NCI-H187 treated with DMSO at 0.1 percent for 48 hours (cell line): ENCODE measurements around the gene SDC3.

Experiments
- DNase-seq: peaks from one replicate; lab custom pipeline; 2025; lab: John Stamatoyannopoulos, UW

The SDC3 gene

DNA sequence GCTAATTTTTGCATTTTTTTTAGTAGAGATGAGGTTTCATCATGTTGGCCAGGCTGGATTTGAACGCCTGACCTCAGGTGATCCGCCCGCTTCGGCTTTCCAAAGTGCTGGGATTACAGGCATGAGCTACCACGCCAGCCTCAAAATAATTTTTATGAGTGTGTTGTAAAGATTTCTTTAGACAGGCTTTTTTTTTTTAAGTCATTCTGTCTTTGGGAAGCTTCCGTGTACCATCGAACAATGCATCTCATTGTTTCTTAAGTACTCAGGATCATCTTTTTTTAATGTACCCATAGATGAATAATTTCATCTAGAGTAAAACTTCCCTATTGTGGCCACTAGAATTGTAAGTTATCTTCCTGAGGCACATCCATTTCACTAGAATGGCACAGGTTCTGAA lies 19.6 kb upstream of the SDC3 start:
- DNase-seq, result no peak

GRCh38 chr1:30927448-30927847 lies 18.9 kb upstream of the SDC3 start:
- DNase-seq, result no peak

DNA sequence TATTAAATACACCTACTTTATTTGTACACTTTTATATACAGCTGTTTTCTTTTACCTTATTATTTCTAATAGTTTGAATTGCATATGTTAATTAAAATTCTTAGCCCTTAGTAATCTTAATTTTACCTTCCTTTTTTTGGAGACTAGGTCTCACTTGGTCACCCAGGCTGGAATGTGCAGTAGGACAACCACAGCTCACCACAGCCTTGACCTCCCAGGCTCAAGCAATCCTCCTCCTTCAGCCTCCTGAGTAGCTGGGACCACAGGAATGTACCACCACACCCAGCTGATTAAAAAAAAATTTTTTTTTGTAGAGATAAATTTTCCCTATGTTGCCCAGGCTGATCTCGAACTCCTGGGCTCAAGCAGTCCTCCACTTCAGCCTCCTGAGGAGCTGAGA lies 15.0 kb upstream of the SDC3 start:
- DNase-seq, result no peak

DNA sequence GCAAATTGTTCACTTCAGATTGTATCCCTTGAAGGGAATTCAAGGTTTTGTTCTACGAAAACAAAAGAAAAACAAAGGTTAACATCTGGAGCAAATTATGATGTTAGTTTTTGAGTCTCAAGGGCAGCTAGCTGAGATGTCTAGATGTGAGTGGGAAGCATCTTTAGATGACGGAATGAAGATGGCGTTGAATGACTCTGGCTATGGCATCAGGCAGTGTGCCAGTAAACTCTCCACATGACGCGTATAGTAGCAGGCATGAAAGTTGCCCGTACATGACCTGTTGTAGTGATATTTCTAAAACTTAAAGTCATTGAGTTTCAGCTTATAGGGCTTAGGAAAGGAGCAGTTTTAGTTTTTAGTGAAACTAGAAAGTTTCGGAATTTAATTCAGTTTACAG lies 12.3 kb upstream of the SDC3 start:
- DNase-seq, result no peak

- no peak for DNase-seq
Observed at GRCh38 chr1:30919025-30919881, 10.7 kb upstream of the SDC3 start.

DNA sequence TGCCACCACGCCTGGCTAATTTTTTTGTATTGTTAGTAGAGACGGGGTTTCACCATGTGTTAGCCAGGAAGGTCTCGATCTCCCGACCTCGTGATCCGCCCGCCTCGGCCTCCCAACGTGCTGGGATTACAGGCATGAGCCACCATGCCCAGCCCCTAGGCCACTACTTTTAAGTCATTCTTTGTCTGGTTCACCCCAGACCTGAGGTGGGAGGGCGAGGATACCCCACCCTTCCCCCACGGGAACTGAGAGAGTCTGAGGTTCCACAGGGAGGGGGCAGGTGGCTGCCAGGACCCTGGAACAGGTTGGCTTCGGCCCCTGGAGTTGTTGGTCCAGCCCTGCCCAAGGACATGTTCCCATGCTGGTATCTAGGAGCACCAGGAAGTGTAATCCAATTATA lies 7.7 kb upstream of the SDC3 start:
- no peak for DNase-seq

DNA sequence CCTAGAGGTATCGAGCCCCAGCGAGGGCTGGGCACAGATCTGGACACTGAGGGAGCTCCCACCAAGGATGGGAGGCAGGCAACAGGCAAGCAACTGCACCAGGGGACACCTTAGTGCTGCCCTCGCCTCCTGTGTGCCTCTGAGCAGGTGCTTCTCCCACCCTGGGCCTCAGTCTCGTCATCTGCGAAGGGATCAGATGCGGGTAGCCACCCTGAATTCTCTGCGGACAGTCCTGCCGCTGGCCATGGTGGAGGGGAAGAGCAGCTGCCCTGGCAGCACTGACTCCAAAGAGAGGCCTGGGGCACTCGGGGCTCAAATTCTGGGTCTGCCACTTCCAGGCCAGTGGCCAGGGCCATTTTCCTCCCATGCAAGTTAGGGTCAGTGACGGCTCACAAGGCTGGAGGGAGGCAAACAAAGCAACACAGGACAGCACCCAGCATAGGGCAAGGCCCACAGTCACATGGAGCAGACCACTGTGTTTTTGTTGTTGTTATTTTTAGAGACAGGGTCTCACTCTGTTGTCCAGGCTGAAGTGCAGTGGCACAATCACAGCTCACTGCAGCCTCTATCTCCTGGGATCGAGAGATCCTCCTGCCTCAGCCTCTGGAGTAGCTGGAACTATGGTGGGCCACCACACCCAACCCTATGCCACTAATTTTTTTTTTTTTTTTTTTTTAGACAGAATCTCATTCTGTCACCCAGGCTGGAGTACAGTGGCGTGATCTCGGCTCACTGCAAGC lies 7.1 kb upstream of the SDC3 start:
- no peak for DNase-seq

- DNase-seq, result no peak
Observed at GRCh38 chr1:30914931-30915330, 6.4 kb upstream of the SDC3 start.

DNA sequence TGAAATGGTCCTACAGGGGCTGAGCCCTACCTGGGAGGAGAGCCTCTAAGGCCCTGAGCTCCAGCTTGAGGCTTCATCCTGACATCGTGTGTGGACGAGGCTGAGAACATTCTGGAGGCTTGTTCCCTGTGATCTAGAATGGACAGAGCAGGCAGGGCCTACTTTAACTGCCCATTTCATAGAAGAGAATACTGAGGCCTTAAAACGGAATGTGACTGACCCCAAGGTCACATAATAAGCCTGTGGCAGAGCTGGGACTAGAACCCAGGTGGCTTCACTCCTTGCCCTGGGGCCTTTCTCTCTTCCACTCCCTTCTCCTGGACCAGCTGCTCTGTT lies 6.0 kb upstream of the SDC3 start:
- DNase-seq, result no peak

DNA sequence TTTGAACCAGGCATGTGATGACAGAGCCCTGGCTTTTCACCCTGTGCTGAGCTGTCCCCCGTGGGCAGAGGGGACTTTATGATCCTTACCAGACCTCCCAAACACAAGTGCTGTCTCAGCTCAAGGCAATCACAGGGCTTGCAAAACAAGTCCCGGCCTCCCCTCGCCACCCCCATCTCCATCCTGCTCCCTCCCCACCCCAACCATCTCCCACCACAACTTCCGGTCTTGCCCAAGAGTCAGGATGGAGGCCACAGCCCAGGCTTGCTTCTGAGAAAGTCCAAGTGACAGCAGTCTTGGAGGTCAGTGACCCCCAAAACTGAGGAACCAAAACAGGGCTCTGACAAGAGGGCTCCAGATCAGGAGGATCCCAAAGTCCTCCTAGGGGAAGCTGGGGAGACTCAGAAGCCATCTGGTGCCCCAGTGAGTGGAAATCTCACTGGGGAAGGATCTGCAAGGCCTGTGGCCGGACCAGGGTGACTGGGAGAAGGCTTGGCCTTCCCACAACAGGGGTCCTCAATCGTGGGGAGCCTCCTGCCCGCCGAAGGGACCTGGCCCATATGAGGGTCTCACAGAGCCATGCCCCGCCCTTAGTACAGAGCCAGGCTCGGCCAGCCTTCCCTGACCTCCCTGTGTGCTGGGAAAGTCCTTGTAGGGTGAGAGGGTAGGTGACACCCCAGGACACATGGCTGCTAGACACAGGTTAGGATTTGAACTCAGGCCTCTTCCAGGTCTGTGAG lies 4.5 kb upstream of the SDC3 start:
- DNase-seq, result no peak

GRCh38 chr1:30912224-30912623 lies 3.7 kb upstream of the SDC3 start:
- no peak for DNase-seq

DNA sequence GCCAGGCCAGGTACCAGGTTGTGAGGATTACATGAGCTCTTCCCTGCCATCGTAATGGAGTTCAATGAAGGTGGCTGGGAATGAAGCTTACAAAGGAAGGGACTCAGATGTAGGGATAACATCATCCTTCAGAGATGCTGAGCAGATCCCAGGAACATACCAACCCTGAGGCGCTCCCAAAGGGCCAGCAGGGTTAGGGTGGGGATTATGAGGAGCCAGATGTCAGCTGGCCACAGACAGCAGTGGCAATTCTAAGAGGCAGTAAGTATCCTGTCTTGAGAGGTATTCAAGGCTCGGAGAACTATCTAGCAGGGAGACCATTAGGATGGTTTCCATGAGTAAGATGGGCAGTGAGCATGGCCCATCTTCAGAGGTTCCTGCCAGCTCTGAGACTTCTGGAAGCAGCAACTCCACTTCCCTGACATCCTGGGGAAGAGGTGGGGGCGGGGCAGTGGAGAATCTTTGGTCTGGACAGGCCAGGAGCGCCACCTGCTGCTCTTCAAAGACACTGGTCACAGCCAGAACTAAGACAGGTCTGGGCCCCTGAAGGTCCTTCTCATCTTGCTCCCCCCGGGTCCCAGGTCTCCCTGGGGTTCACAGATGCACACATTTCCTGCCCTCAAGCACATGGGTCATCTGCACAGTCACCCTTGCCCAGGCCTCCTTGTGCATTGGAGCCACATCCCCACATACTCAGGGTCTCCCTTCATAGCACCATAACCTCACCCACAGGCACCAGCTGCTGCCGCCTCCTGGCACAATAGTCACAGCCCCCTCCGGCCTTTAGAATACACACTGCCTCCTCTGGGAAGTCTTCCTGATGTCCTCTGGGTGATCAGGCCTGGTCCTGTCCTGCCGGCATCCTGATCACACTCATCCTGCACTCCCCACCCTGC lies 2.7 kb upstream of the SDC3 start:
- DNase-seq, result peak; percentile 39

- DNase-seq, result no peak
Observed at GRCh38 chr1:30909365-30910068, 959 bp upstream of the SDC3 start.

GRCh38 chr1:30908316-30908695 lies 252 bp downstream of the SDC3 start:
- DNase-seq, result no peak

DNA sequence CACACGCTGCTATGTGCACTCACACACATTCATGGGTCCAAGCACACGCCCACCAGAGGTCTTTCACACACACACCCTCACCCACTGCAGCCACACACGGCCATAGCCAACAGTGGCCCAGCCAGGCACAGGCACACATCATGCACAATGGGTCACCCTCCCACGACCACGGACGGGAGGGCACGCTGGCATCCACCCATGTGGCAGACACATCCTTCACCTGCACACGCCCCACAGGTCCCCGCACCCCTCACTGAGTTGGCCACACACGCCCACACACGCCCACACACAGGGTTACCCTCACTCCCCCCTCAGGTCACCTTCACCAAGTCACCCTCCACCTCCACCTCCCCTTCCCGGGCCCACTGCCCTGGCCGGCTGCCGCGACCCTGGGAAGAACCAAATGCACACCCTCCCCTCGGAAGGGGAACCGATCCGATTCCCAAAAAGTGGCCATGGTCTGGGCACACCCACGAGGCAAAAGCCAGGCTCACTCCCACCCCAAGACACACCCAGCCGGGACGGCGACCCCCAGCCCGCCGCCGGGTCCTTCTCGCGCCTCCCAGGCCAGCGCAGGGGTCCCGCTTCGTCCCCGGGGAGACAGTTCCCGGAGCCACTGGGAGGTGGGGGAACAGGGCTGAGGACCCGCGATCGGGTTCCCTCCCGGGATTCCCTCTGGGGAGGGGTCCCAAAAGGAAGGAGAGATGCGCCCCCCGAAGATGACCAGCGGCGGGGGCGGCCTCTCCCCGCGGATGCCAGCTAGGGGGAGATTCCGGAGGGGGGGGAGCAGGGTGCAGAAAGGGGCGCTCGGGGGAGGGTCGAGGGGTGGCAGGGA lies 860 bp downstream of the SDC3 start:
- DNase-seq, result no peak

DNA sequence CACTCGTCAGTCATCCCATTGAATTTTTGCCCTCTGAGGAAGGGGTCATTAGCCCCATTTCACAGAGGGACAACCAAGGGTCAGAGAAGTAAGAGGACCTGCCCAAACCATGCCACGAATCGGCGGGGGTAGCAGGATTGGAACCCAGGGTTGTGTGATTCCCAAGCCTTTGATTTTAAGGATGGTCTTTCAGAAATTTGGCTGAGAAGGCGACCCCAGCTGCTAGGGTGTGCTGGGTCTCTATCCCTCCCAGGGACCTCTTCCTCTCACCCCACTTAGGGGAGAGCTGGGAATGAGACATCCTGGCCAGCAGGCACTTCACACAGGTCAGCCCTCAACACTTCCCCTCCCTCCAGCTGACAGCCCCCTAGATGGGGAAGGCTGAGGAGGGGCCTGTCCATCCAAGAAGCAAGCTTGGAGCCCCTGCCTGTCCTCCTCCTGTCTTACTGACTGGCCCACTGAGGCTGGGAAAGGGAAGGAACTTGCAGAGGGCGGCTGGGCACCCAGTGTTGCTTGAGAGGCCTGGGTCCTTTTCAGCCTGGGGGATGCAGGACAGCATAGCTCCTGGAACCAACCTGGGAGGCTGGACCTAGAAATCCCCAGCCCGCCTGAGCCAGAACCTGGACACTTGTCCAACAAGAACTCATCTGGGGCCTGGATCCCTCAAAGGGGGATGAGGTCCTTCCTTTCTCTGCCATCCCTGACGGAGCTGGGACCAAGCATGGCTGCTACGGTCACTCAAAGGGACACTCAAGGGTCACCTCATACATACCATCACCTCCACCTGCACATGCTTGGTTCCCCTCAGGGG lies 1.7 kb downstream of the SDC3 start:
- DNase-seq, result no peak

DNA sequence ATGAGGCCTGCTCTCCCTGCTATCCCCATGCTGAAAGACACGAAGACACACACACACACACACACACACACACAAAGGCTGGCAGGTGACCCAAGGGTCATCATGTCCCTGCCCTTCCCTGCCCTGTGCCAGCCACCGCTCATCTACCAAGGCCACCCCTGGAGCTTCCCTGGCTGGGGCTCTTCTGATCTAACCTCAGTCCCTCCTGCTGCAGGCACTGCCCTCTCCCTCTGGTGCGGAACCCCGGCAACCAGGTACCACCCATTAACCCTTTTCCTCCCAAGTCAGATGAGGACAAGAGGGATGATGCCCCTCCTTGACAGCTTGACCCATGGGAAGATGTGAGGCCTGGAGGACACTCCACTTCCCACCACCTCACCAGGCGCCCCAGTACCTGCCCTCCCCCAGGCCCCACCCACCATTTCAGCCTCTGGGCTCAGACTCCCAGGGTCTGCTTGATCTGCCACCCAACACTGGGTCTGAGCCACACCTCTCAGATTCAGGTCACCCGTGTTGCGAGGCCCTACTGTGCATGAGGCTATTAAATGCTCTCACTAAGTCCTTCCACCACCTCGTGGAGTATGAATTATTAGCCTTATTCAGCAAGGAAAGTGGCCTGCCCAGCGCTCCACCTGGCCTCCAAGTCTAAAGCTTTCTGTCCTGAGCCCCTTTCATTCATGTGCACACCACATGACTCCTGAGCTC lies 2.5 kb downstream of the SDC3 start:
- no peak for DNase-seq

DNA sequence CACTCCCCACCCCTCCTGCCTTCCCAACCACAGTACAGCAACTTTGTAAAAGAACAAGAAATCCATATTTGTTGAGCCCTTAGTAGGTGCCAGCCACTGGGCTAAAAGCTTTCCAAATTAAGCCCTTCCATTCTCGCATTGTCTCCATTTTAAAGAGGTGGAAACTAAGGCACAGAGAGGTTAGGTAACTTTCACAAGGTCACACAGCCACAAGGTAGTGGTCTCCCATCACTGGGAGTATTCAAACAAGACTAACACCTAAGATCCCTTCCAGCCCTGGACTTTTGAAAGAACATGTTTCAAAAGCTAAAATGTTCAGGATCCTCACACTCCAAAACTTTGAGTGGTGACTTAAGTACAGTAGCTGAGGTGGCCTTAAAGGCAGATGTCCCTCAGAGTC lies 3.2 kb downstream of the SDC3 start:
- DNase-seq, result no peak

GRCh38 chr1:30904962-30905335 lies 3.6 kb downstream of the SDC3 start:
- no peak for DNase-seq
